Measurements from ENCODE around the gene PTGER4.

DNA sequence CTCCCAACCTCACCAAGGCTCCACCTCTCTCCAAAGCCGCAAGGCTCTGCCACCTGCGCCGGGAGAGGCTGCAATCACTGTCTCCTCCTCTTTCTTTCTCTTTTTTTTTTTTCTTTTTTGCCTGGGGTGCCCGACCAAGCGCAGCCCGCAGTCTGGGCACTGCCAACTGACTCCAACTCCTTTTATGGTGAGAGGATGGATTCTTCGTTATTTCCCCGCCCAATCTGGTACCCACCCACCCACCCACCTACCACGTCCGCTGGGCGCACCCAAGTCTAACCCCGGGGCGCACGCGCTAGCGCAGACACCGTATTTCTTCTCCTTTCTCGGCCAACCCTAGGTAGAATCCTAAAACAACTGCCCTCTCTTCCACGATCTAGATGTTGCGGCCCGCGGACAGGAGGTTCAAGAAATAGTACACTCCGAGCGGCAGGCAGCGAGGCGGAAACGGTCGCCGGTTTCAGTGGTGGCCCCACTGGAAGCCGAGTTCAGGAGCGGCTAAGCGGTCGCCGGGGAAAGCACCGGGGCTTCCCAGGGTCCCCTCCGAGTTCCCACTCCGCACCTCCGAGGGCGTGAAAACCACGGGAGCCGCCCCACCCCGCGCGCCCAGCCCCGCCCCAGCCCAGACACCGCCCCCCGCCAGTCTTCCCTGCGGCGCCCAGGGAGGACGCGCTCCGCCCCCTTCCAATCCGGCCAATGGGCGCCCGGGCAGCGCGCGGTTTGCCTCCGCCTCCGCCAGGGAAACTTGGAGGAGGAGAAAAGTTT, 385 bp upstream of the PTGER4 start:
- TF ChIP-seq, protein P1, sequence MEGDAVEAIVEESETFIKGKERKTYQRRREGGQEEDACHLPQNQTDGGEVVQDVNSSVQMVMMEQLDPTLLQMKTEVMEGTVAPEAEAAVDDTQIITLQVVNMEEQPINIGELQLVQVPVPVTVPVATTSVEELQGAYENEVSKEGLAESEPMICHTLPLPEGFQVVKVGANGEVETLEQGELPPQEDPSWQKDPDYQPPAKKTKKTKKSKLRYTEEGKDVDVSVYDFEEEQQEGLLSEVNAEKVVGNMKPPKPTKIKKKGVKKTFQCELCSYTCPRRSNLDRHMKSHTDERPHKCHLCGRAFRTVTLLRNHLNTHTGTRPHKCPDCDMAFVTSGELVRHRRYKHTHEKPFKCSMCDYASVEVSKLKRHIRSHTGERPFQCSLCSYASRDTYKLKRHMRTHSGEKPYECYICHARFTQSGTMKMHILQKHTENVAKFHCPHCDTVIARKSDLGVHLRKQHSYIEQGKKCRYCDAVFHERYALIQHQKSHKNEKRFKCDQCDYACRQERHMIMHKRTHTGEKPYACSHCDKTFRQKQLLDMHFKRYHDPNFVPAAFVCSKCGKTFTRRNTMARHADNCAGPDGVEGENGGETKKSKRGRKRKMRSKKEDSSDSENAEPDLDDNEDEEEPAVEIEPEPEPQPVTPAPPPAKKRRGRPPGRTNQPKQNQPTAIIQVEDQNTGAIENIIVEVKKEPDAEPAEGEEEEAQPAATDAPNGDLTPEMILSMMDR (IDR thresholded peaks at IDR 0.05; ENCODE audit: low read length): no peak
- no peak for TF ChIP-seq EZH2 (optimal IDR thresholded peaks at IDR 0.05; ENCODE audit: low read depth, low read length)
- no peak for TF ChIP-seq EZH2phosphoT487 (IDR thresholded peaks at IDR 0.05; ENCODE audit: low read length)

Data from MM.1S (cell line).